Mesenchymal stem cell (in vitro differentiated cells and primary cell): ENCODE data around the gene AREG.

ENCODE experiments used
- DNase-seq: peaks from one replicate; pipeline ENCODE4 v3.0.0-alpha.2; 2013
- H2AFZ ChIP-seq: one replicate; pipeline ENCODE4 v1.6.1; 2013; ENCODE audit warnings: low read depth, mild to moderate bottlenecking, control low read depth, inconsistent platforms, low read length, moderate library complexity
- H2AK5ac ChIP-seq: 2 replicates; pipeline ENCODE4 v1.6.1; 2013; ENCODE audit warnings: low read length, moderate library complexity, mild to moderate bottlenecking, inconsistent platforms; ENCODE audit not compliant: severe bottlenecking
- H2BK120ac ChIP-seq: one replicate; pipeline ENCODE4 v1.6.1; 2013; ENCODE audit warnings: low read depth, mild to moderate bottlenecking, inconsistent platforms, low read length, moderate library complexity
- H2BK12ac ChIP-seq, 2 experiments: one replicate each; pipeline ENCODE4 v1.6.1; 2013; ENCODE audit warnings: inconsistent platforms in 2 of 2, low read length in 2 of 2, mild to moderate bottlenecking in 2 of 2, moderate library complexity in 2 of 2, control low read depth in 1 of 2
- H2BK15ac ChIP-seq: one replicate; pipeline ENCODE4 v1.6.1; 2013; ENCODE audit warnings: mild to moderate bottlenecking, low read depth, inconsistent platforms; ENCODE audit not compliant: poor library complexity, severe bottlenecking
- H2BK5ac ChIP-seq: 2 replicates; pipeline ENCODE4 v1.6.1; 2013; ENCODE audit warnings: low read depth, mild to moderate bottlenecking, low read length, control low read depth, inconsistent platforms; ENCODE audit not compliant: poor library complexity, severe bottlenecking
- H3K14ac ChIP-seq, 2 experiments: one replicate each; pipeline ENCODE4 v1.6.1; 2013; ENCODE audit warnings: inconsistent platforms in 2 of 2, low read length in 2 of 2, control low read depth in 1 of 2, mild to moderate bottlenecking in 1 of 2, moderate library complexity in 1 of 2
- H3K18ac ChIP-seq, 2 experiments: one replicate each; pipeline ENCODE4 v1.6.1; 2013; ENCODE audit warnings: inconsistent platforms in 2 of 2, low read length in 2 of 2, control low read depth in 1 of 2, low read depth in 1 of 2, mild to moderate bottlenecking in 1 of 2
- H3K23ac ChIP-seq, 2 experiments: one replicate each; pipeline ENCODE4 v1.6.1; 2013; ENCODE audit warnings: inconsistent platforms in 2 of 2, low read length in 2 of 2, mild to moderate bottlenecking in 2 of 2, moderate library complexity in 2 of 2, control low read depth in 1 of 2
- H3K27ac ChIP-seq: 2 replicates; pipeline ENCODE4 v1.5.1; 2013; ENCODE audit warnings: mild to moderate bottlenecking, moderate library complexity, low read length, control low read depth, inconsistent platforms; ENCODE audit not compliant: poor library complexity, severe bottlenecking
- H3K27me3 ChIP-seq, 2 experiments: 2 replicates each; pipeline versions ENCODE4 v1.6.1 to v1.7.0; 2013; ENCODE audit warnings: low read length in 2 of 2, mild to moderate bottlenecking in 2 of 2, moderate library complexity in 2 of 2, control low read depth in 1 of 2, inconsistent platforms in 1 of 2; ENCODE audit not compliant: control insufficient read depth in 1 of 2, insufficient read depth in 1 of 2
- H3K36me3 ChIP-seq, 2 experiments: 2 replicates each; pipeline versions ENCODE4 v1.6.1 to v1.7.0; 2013; ENCODE audit warnings: low read length in 2 of 2, control low read depth in 1 of 2, inconsistent platforms in 1 of 2, low read depth in 1 of 2, mild to moderate bottlenecking in 1 of 2; ENCODE audit not compliant: insufficient read depth in 2 of 2, control insufficient read depth in 1 of 2
- H3K4ac ChIP-seq, 2 experiments: one replicate each; pipeline ENCODE4 v1.6.1; 2013; ENCODE audit warnings: inconsistent platforms in 2 of 2, low read length in 2 of 2, mild to moderate bottlenecking in 2 of 2, moderate library complexity in 2 of 2, control low read depth in 1 of 2, low read depth in 1 of 2
- H3K4me1 ChIP-seq: 2 replicates; pipeline ENCODE4 v1.6.1; 2013; ENCODE audit warnings: low read depth, low read length, control low read depth; ENCODE audit not compliant: control insufficient read depth, insufficient read depth
- H3K4me2 ChIP-seq: 2 replicates; pipeline ENCODE4 v1.6.1; 2013; ENCODE audit warnings: low read length, mild to moderate bottlenecking, inconsistent platforms; ENCODE audit not compliant: poor library complexity, severe bottlenecking
- H3K4me3 ChIP-seq, 2 experiments: 2 replicates each; pipeline versions ENCODE4 v1.5.1 to v1.7.0; 2013; ENCODE audit warnings: low read length in 2 of 2, mild to moderate bottlenecking in 2 of 2, control low read depth in 1 of 2, low read depth in 1 of 2; ENCODE audit not compliant: insufficient read depth in 1 of 2
- H3K79me1 ChIP-seq: replicated peaks from 2 replicates; pipeline ENCODE4 v1.6.1; 2013; ENCODE audit warnings: mild to moderate bottlenecking, control low read depth, low read length, inconsistent platforms; ENCODE audit not compliant: poor library complexity, severe bottlenecking
- H3K9ac ChIP-seq: 2 replicates; pipeline ENCODE4 v1.7.0; 2013; ENCODE audit warnings: mild to moderate bottlenecking, low read length, moderate library complexity
- H3K9me3 ChIP-seq: 2 replicates; pipeline ENCODE4 v1.7.0; 2013; ENCODE audit warnings: mild to moderate bottlenecking, low read length; ENCODE audit not compliant: control insufficient read depth
- H4K8ac ChIP-seq: one replicate; pipeline ENCODE4 v1.6.1; 2013; ENCODE audit warnings: inconsistent platforms, mild to moderate bottlenecking, low read length, moderate library complexity
- H4K91ac ChIP-seq: one replicate; pipeline ENCODE4 v1.6.1; 2013; ENCODE audit warnings: mild to moderate bottlenecking, low read length, inconsistent platforms
- WGBS: methylation state at CpG from one replicate; pipeline ENCODE4 v1.1.7; 2013; ENCODE audit warnings: mixed read lengths; 5-methylcytosine and 5-hydroxymethylcytosine counted together

Gene AREG

DNA sequence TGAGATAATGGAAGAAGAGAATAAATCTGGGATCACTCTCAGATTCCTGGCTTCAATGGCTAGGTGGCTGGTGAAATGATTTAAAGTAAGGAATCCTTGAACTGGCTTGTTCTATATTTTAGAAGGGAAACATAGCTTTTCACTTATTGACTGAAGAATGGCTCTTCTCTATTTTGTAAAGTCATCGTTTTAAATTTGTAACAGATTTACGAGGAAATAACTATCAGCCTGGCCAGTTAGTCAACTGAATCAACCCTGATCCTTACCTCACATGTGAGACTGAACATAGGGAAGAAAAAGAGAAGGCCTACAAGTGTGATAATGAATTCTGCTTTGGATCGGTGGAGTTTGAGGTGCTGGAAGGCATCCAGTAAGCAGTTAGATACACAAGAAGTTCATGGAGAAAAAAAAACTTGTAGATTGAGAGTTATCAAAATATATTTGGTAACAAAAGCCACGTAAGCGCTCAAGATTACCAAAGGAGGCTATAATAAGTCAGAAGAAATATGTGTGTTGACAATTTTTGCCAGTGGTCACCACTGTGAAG, 12.0 kb downstream of the AREG start:
- Histone ChIP-seq H3K9ac (no peak overlapping the region), H3K14ac (no peak overlapping the region), H3K4me1 (peaks cover 2% of the 10 kb centered on the region), H3K36me3 (peaks cover 0 to 4% of the 10 kb centered on the region in 2 experiments), H3K27ac (no peak overlapping the region), H2BK120ac (no peak overlapping the region), H3K4me2 (no peak overlapping the region), H2AK5ac (no peak overlapping the region), H3K18ac (no peak overlapping the region), H3K9me3 (peaks cover 18% of the 10 kb centered on the region), H3K4me3 (no peak overlapping the region), H2BK15ac (no peak overlapping the region), H4K8ac (no peak overlapping the region), H4K91ac (no peak overlapping the region), H2BK12ac (no peak overlapping the region), H3K79me1 (no peaks in the 10 kb centered on the region), H2AFZ (no peak overlapping the region), H2BK5ac (no peak overlapping the region), H3K4ac (no peak overlapping the region), H3K27me3 (no peaks in the 10 kb centered on the region), H3K23ac (no peak overlapping the region)
- no peak for DNase-seq
- 99% methylated on average over 2 of the region's 5 CpGs for WGBS

DNA sequence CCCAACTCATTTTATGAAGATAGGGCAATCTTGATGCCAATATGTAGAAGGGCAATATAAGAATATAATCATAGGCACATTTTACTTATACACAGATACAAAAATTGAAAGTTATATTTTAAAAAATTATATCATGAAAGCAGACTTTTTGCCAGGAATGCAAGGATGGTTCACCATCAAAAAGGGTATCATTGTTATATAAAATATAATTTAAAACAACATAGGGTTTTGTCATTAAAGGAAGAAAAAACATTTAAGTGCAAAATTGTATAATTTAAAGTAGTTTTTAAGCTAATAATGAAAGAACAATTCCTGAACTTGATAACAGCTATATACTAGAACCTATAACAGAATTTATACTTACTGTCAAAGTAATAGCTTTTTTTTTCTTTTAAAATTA, 15.9 kb downstream of the AREG start:
- Histone ChIP-seq H2BK12ac (no peak overlapping the region), H3K4ac (no peak overlapping the region), H3K36me3 (no peaks in the 10 kb centered on the region), H3K4me2 (no peak overlapping the region), H3K14ac (no peak overlapping the region), H3K18ac (no peak overlapping the region), H3K27ac (no peak overlapping the region), H3K4me1 (no peaks in the 10 kb centered on the region), H2BK15ac (no peak overlapping the region), H2AK5ac (no peak overlapping the region), H4K91ac (no peak overlapping the region), H3K23ac (no peak overlapping the region), H3K27me3 (no peaks in the 10 kb centered on the region), H3K9ac (no peak overlapping the region), H3K9me3 (peaks cover 18% of the 10 kb centered on the region), H2AFZ (no peak overlapping the region), H2BK5ac (no peak overlapping the region), H4K8ac (no peak overlapping the region), H2BK120ac (no peak overlapping the region), H3K4me3 (no peak overlapping the region), H3K79me1 (no peaks in the 10 kb centered on the region)
- no peak for DNase-seq

DNA sequence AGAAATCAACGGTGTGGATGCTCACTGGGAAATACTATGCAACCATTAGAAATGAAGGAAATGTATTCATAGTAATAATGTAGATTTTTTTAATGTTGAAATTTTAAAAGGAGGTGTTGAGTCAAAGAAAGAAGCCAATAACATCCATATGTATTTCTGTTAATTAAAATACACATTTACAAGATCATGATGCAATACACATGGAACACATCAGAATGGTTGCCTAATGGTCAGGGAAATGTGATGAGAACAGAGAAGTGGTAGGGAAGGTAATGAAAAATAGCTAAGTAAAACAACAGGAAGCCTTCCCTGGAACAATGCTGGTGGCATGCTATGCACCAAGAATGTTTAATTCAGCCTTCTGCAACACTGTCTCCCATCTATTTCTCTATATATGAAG, 18.2 kb downstream of the AREG start:
- Histone ChIP-seq H3K23ac (no peak overlapping the region), H3K79me1 (no peaks in the 10 kb centered on the region), H2BK15ac (no peak overlapping the region), H3K18ac (no peak overlapping the region), H3K4ac (no peak overlapping the region), H3K4me1 (no peaks in the 10 kb centered on the region), H3K9ac (no peak overlapping the region), H3K4me2 (no peak overlapping the region), H3K27ac (no peak overlapping the region), H2BK5ac (no peak overlapping the region), H2BK120ac (no peak overlapping the region), H3K14ac (no peak overlapping the region), H2AFZ (no peak overlapping the region), H3K4me3 (no peak overlapping the region), H3K9me3 (peaks cover 18% of the 10 kb centered on the region), H3K27me3 (no peaks in the 10 kb centered on the region), H3K36me3 (no peaks in the 10 kb centered on the region), H2AK5ac (no peak overlapping the region), H4K8ac (no peak overlapping the region), H4K91ac (no peak overlapping the region), H2BK12ac (no peak overlapping the region)
- 100% methylated on average over 1 of the region's 1 CpG for WGBS
- no peak for DNase-seq

DNA sequence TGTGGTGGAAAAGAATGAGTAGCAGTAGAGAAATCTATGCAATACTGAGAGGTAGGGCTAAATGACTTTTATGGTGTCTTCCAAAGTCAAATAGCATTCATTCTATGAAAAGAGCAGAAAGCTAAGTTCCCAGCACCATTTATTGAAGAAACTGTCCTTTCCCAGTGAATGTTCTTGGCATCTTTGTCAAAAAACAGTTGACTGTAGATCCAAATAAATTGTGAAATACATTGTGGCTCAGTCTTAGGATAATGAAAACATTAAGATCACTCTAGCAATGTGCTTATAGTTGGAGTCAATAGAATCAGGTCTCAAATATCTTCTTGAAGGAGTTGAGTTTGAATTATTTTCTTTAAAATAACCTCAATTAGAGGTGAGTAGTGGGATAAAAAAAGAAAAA, 19.4 kb downstream of the AREG start:
- H3K9ac ChIP-seq: no peak overlapping the region
- no peak overlapping the region for H2AFZ ChIP-seq
- H3K4me2 ChIP-seq: no peak overlapping the region

More for the DNA sequence above, 19.4 kb downstream of the AREG start:
- Histone ChIP-seq H3K27ac (no peak overlapping the region), H3K27me3 (no peaks in the 10 kb centered on the region), H2BK120ac (no peak overlapping the region), H2AK5ac (no peak overlapping the region), H3K36me3 (no peaks in the 10 kb centered on the region), H3K9me3 (peaks cover 14% of the 10 kb centered on the region), H4K91ac (no peak overlapping the region), H3K4me1 (no peaks in the 10 kb centered on the region), H2BK15ac (no peak overlapping the region), H3K14ac (no peak overlapping the region), H3K4me3 (no peak overlapping the region), H3K4ac (no peak overlapping the region), H2BK5ac (no peak overlapping the region), H3K18ac (no peak overlapping the region), H4K8ac (no peak overlapping the region), H3K23ac (no peak overlapping the region), H2BK12ac (no peak overlapping the region), H3K79me1 (no peaks in the 10 kb centered on the region)
- DNase-seq: no peak
